Daoy (cell line): ENCODE data around the gene ASPRV1. TPM values are rescaled to one million over a fixed set of nuclear protein-coding genes. Genes with fewer than 3 reads are reported as not detected.
A peak's percentile ranks its signal among the peaks of the same experiment; 100 is the strongest.

Experiments used
- DNase-seq: peaks from one replicate; pipeline ENCODE4 v3.0.0-alpha.2; 2015; ENCODE audit warnings: low read depth
- total RNA-seq: library from RNA; depleted of rRNA; stranded (reverse); fragments of >200 nt; shearing (Covaris generic); gene quantifications from 2 replicates; pipeline ENCODE4 v1.2.3, GENCODE V29; 2014

Gene ASPRV1
- total RNA-seq, 1 experiment from 2014 or later, result 1.2 TPM

- no peak for DNase-seq
Measured at GRCh38 chr2:69943000-69943842, 18.2 kb downstream of the ASPRV1 start.

- DNase-seq, result no peak
Measured at GRCh38 chr2:69940691-69941090, 20.7 kb downstream of the ASPRV1 start.

GRCh38 chr2:69939722-69940121, 21.7 kb downstream of the ASPRV1 start:
- no peak for DNase-seq

- DNase-seq, result no peak
Measured at GRCh38 chr2:69937968-69938367, 23.5 kb downstream of the ASPRV1 start.

- no peak for DNase-seq
Measured at GRCh38 chr2:69936906-69937305, 24.5 kb downstream of the ASPRV1 start.

GRCh38 chr2:69935011-69935410, 26.4 kb downstream of the ASPRV1 start:
- DNase-seq, result no peak

- DNase-seq, result no peak
Measured at GRCh38 chr2:69934614-69934908, 26.9 kb downstream of the ASPRV1 start.

- peak; percentile 78 for DNase-seq
Measured at GRCh38 chr2:69933839-69934613, 27.4 kb downstream of the ASPRV1 start.

GRCh38 chr2:69933254-69933828, 28.1 kb downstream of the ASPRV1 start:
- DNase-seq, result no peak

GRCh38 chr2:69932596-69932922, 28.9 kb downstream of the ASPRV1 start:
- DNase-seq, result no peak

- DNase-seq, result no peak
Measured at GRCh38 chr2:69931832-69932595, 29.4 kb downstream of the ASPRV1 start.

GRCh38 chr2:69926849-69927515, 34.4 kb downstream of the ASPRV1 start:
- no peak for DNase-seq

- DNase-seq, result no peak
Measured at GRCh38 chr2:69923116-69923515, 38.3 kb downstream of the ASPRV1 start.

- no peak for DNase-seq
Measured at GRCh38 chr2:69918401-69918800, 43.0 kb downstream of the ASPRV1 start.

GRCh38 chr2:69917852-69918251, 43.6 kb downstream of the ASPRV1 start:
- DNase-seq, result peak; percentile 78

- no peak for DNase-seq
Measured at GRCh38 chr2:69916106-69916505, 45.3 kb downstream of the ASPRV1 start.

GRCh38 chr2:69914950-69915945, 46.2 kb downstream of the ASPRV1 start, which contains the start of gene MXD1:
Gene MXD1 (plus strand): TSS chr2:69915109. CDS start chr2:69915331, 222 bp downstream.
- peak; percentile 31 for DNase-seq

- peak; percentile 100 for DNase-seq
Measured at GRCh38 chr2:69914164-69914949, 47.1 kb downstream of the ASPRV1 start.

GRCh38 chr2:69911985-69912563, 49.4 kb downstream of the ASPRV1 start:
- DNase-seq, result peak; percentile 26
